NCI-H1092 (cell line): ENCODE data around the gene MDFI.

Experiments used
- DNase-seq: peaks from one replicate; lab custom pipeline; 2025; lab: John Stamatoyannopoulos, UW

MDFI gene

DNA sequence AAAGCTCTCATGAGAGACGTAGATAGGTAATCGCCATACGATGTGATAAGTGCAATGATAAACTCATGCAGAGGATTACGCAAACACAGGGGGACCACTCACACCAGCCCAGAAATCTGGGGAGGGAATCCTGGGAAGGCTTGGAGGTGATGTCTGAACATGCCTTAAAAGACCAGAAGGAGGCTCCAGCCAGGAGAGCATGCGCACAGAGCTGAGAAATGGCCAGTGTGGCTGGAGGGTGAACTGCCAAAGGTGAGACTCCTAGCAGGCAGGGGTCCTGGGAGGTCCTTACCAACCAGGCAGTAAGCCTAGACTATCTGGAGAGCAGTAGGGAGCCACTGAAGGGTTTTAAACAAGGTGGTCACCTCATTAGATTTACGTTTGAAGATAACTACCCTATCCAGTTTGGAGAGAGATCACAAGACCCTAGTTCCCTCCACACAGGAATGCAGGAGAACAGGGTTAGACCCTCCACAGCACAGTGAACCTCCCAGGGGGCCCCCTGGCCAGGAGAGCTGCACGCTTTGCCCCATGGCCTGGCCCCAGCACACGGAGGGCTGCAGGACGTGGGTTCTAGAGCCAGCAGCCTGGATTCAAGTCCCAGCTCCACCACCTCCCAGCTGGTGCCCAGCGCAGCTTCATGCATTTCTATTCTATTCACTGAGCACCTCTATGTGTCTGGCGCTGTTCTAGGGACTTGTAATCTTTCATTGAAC, 13.1 kb downstream of the MDFI start:
- no peak for DNase-seq

DNA sequence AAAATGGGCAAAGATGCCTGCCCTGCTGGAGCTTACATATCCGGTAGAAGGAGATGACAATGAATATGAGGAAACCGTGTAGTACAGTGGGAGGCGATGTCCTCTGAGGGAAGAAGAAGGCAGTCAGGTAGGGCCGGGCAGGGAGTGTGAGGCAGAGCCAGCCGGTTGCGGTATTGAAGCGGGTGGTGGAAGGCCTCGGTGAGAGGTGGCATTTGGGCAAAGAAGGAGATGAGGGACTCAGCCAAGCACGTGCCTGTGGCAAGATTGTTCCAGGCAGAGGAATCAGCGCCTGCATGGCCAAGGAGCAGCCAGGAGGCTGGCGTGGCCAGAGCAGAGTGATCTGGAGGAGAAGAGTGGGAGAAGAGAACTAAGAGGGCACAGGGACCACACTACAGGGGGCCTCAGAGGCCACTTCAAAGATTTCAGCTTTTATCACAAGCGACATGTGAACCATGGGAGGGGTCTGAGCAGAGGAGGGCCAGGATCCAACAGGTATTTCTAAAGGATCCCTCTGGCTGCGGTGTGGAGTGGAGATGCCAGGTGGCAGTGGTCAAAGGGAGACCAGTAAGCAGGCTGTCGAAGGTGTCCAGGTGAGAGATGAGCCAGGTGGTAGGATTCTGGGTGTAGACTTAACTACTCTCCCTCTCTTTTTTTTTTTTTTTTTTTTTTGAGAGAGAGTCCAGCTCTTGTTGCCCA, 13.8 kb downstream of the MDFI start:
- no peak for DNase-seq

DNA sequence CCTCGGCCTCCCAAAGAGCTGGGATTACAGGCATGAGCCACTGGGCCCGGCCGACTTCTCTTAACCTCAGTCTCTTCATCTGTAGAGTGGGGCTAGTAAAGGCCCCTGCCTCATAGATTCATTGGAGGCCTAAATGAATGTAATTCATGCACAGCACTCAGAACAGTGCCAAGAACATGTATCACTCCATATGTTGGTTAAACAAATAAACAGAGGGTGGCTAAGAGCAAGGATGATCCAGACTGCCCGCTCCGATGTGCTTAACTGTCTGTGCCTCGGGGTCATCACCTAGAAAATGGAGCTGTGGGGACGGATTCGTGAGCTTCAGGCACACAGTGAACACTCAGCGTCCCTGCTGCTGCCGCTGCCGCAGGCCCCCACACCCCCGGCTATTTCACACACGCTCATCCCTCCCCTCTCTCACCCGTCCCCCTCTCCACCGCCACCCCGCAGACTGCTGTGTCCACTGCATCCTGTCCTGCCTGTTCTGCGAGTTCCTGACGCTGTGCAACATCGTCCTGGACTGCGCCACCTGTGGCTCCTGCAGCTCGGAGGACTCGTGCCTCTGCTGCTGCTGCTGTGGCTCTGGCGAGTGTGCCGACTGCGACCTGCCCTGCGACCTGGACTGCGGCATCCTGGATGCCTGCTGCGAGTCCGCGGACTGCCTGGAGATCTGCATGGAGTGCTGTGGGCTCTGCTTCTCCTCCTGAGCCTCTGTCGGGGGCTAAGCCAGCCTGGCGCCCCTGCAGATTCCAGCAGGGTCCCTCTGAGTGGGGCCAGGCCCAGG, 14.8 kb downstream of the MDFI start:
- no peak for DNase-seq

DNA sequence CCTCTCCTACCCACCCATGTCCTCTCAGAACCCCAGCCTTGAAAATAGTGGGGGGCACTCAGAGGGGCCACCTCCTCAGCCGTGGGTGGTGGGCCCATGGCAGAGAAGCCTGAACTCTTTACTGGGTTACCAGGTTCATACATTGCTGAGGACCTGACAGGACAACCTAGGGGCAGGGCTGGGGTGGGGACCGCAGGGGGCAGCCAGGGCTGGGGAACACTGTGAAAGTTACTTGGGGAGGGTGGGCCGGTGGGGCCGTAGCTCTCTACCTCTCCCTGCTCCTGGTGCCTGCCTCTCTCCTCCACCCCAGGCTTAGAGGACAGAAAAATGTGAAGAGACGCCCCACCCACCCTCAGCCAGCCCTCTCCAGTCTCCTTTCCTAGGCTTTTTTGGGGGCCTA, 15.4 kb downstream of the MDFI start:
- no peak for DNase-seq

DNA sequence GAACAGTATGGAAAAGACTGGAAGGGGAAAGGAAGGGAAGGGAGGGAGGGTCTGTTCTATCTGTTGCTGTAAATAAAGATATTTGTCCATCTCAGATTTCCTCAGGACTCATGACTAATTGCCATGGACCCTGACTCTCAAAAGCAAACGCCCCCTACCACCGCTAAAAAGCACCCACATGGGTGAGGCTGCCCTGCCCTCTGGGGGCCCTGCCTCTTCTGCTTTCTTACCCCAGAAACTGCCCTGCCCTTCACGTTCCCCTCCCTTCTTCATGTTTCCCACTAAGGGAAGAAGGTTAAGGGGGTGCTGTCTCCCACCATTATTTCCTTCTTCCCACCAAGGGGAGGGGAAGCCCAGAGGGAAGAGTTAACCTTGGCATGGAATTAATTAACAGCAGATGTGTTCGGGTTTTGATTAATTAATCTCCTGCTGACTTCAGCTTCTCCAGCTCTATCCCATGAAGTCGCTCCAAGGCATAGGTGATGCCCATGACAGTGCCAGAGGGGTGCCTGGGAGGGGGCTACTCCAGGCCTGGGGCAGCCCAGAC, 16.0 kb downstream of the MDFI start:
- no peak for DNase-seq

DNA sequence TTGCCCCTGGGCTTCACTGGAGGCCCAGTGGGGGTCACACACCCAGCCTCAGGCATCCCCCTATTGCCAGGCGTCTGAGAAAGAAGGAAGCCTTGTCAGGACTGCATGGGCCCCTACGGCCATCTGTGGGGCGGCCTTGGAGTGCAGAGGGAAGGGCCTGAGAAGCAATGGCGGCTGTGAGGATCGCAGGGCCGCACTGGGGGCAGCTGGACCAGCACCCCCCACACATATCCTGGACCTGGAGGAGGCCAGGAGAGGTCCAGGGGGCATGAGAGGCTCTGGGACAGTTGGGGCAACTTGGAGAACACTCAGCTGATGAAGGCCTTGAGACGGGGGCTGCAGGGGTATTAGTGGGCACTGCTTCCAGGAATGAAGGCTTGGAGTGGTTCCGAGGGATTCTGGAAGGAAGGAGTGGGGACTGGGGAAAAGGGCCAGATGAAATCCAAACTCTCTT, 16.5 kb downstream of the MDFI start:
- no peak for DNase-seq

- DNase-seq, result no peak
These were observed 16.9 kb downstream of the MDFI start for GRCh38 chr6:41655176-41655575.

DNA sequence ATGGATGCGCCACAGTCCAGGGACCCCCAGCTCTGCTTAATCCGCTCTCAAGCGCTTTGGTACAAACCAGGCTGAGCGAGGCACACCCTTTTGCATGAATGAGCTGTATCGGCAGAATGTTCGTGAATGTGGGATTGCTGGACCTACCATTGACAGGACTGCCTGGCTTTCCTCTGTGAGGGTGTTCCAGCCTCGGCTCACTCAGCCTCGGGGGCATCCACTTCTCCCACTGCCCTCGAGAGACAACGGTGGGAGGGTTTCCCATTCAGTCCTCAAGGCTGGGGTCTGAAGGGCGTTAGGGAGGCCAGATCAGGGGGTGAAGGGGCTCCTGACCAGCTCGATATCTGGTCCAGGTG, 17.4 kb downstream of the MDFI start:
- DNase-seq, result no peak

GRCh38 chr6:41656002-41656691, 17.9 kb downstream of the MDFI start:
- DNase-seq, result no peak

DNA sequence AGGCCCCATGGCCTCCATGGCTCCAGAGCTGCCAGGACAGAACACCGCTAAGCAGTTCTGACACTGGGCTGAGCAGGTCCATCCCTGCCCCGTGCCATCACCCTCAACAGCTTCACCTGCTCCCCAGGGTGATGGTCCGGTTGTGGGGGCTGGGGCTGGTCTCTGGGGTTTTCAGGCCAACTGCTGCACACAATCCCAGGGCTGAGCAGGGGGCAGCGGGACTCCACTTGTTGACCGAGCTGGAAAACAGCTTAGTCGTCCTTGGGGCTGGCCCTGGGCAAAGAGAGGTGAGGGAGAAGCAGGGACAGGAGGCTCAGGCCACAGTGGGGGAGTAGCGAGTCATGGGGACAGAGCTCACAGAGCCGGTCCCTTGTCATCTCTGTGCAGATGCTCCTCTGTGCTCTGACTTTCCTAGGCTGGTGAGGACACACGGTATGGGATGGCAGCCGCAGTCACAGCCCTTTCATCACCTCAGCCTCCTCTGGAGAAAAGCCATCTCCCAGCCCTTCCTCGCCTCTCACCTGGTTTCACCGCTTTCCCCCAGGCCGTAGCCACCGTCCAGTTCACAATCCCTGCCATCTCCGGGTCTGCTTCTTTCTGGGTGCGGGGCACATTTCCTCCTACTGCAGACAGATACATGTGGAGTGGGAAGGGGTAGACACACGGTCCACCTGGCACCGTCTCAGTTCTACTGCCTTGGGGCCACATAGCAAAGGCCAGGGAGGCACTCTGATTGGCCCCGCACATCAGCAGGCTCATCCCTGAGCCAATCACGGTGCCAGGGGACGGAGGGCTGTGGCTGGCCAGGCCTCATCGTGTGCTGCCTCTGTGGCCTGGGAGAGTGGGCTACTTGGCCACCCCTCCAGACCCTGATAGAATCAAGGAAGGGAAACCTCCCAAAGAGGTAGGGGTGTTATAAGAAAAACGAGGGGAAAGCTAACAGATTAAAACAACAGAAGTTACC, 19.1 kb downstream of the MDFI start:
- DNase-seq, result no peak

DNA sequence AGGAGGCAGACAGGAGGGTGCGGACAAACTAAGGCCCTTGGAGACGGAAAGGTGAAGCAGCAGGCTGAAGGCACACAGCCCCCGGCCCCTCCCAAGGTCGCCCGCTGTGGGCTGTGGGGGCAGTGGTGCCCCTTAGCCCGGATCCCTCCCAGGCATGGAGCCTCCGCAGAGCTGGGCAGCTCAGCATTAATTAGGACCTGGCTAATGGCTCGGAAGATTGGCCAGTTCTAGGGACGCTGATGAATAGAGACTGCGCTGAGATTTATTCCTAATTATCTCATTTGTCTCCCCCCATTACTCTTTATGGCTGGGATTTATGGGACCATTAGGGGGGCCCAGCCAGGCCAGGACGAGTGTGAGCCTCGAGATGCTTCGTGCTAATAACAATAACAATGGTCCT, 20.4 kb downstream of the MDFI start:
- no peak for DNase-seq

DNA sequence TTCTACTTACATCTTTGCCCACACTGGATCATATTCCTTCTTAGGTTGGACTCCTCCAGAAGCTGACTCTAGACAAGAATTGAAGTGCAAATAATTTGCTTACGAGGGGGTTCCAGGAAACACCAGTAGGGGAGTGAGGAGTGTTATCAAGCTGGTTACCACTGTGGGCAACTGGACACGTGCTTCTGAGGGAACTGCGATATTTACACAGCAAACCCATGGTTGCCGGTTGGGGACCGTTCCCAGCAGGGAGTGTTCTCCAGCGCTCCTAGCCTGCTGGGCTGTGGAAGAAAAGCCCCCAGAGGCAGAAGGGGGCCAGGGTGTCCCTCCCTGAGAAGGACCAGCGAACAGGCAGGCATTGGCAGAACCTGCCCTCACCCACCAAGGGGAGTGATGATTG, 21.7 kb downstream of the MDFI start:
- no peak for DNase-seq

DNA sequence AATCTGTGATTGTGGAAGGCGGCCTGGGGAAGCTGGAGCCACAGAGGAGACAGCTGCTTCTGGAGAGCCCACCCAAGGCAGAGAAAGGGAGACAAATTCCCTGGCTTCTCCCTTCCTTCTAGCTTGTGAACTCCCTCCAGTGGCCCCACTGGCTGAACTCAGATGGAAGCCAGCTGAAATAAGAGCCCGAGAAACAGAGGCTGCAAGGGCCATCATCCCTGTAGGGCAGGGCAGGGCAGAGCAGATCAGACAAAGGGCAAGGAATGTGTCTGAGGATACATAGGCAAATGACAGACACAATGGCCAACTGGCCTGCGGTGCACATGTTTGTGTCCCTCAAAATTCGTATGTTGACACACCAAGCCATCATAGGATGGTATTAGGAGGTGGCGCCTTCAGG, 25.3 kb downstream of the MDFI start:
- no peak for DNase-seq

DNA sequence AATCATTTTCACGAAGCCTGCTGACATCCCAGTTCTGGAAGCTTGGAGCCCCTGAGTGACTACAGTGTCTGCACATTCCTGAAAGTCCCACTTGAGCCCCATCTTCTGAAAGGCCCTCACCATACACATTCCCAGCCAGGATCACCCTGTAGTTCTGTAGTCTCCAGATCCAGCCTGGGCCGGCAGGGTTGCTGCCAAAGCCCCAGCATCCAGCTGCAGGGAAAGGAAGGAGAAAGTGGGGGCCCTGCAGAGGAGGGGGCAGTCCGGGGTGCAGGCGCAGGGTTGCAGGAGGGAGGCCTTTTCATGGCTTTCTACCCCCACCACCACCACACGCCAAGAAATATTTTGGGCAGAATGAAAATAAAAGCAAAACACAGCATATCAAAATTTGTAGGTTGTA, 26.0 kb downstream of the MDFI start:
- no peak for DNase-seq

DNA sequence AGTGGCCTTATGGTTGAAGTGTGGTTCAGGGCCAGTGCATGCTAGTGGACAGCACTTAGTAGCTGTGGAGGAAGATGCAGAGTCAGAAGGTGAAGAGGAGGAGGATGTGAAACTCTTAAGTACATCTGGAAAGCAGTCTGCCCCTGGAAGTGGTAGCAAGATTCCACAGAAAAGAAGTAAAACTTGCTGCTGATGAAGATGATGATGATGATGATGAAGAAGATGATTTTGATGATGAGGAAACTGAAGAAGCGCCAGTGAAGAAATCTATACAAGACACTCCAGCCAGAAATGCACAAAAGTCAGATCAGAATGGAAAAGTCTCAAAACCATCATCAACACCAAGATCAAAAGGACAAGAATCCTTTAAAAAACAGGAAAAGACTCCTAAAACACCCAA, 28.9 kb downstream of the MDFI start:
- no peak for DNase-seq

DNA sequence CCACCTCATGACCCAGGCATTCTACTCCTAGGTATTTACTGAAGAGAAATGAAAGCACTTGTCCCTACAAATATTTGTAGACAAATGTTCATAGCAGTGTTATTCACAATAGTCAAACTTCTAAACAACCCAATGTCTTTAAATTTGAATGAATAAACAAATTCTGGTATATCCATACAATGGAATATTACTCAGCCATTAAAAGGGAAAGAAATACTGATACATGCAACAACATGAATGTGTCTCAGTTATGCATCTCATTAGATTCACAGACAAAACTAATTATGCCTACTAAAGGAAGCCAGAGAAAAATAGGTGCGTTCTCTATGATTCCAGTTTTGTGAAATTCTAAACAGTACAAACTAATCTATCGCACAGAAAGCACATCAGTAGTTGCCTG, 30.7 kb downstream of the MDFI start:
- DNase-seq, result no peak

GRCh38 chr6:41670703-41671360, 32.6 kb downstream of the MDFI start:
- no peak for DNase-seq

DNA sequence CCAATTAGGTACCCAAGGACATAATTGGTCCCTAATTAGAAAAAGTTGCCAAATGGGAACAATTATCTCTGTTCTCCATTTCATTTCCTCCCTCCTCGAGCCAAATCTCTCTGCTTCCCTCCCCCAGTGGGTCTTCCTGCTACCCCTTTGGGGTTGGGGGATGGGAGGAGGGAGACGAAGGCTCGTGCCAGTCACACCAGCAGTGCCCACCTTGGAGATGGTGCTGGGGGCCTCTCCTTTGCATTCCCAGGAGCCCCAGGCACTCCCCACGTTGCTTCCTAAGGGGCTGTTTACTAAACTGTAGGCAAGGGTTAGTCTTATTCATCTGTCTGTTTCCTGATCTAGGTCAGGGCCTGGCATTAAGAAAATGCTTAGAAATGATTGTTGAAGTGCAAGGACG, 33.1 kb downstream of the MDFI start:
- DNase-seq, result no peak

DNA sequence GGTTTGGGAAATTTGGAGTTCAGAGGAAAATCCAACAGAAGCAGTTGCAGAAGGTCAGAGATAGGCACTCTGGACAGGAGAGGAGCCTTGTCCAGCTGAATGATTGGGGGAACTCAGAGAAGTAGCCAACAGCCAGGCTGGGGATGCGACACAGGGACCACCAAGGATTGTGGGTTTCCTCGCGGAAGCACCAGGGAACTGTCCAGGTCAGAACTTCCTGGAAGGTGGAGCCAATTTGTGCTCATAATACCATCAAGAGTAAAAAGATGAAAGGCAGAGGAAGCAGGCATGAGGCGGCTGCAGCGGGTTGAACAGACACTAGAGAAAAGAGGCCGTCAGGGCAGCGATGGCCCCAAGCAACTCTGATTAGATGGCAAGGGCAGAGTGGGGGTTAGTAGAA, 33.7 kb downstream of the MDFI start:
- no peak for DNase-seq
